ENCODE measurements around the gene TENT4B.
"Not testable (repeated sequence)": the region's sequence is repeated elsewhere in the genome, so short reads cannot be mapped to it uniquely, and the experiment has no call there.

Gene TENT4B

DNA sequence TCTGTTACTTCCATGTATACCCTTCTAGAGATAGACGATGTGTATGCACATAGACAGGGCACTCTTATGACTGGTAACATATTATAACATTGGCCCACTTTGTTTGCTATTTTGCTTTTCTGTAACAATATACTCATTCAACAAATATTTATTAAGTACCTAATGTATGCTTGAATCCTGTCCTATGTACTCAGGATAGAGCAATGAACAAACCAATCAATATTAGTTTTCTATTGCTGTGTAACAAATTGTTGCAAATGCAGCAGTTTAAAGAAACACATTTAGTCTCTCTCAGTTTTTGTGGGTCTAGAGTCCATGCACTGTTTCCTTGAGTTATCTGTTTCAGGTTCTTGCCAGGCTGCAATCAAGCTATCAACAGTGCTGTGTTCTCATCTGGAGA, 29.7 kb upstream of the TENT4B start:
- H3K27ac ChIP-seq (ENCODE audit: low read depth, low read length, poor library complexity, severe bottlenecking): no peak overlapping the region
- no peaks in the 10 kb centered on the region; the same call in 1 of the 2 replicates for H3K36me3 ChIP-seq (ENCODE audit: insufficient read depth, low read length)
- H3K4me3 ChIP-seq (ENCODE audit: low read depth, low read length, poor library complexity, severe bottlenecking): no peak overlapping the region
- no peaks in the 10 kb centered on the region for H4K20me1 ChIP-seq (ENCODE audit: insufficient read depth, low read length)
- H3K9me3 ChIP-seq (ENCODE audit: low read length): no peaks in the 10 kb centered on the region
- no peak overlapping the region for H3K9ac ChIP-seq (ENCODE audit: low read length)
- TF ChIP-seq EZH2 (IDR thresholded peaks at IDR 0.05; ENCODE audit: borderline replicate concordance, low read length): no peak
- TF ChIP-seq, protein P1, sequence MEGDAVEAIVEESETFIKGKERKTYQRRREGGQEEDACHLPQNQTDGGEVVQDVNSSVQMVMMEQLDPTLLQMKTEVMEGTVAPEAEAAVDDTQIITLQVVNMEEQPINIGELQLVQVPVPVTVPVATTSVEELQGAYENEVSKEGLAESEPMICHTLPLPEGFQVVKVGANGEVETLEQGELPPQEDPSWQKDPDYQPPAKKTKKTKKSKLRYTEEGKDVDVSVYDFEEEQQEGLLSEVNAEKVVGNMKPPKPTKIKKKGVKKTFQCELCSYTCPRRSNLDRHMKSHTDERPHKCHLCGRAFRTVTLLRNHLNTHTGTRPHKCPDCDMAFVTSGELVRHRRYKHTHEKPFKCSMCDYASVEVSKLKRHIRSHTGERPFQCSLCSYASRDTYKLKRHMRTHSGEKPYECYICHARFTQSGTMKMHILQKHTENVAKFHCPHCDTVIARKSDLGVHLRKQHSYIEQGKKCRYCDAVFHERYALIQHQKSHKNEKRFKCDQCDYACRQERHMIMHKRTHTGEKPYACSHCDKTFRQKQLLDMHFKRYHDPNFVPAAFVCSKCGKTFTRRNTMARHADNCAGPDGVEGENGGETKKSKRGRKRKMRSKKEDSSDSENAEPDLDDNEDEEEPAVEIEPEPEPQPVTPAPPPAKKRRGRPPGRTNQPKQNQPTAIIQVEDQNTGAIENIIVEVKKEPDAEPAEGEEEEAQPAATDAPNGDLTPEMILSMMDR (IDR thresholded peaks at IDR 0.05; ENCODE audit: low read length): no peak
- H3K9me2 ChIP-seq (ENCODE audit: low read depth, low read length): no peaks in the 10 kb centered on the region
- no peak overlapping the region for H3K4me2 ChIP-seq (ENCODE audit: low read length)
- H3K79me2 ChIP-seq (ENCODE audit: insufficient read depth, low read length): no peaks in the 10 kb centered on the region
- no peaks in the 10 kb centered on the region for H3K27me3 ChIP-seq (ENCODE audit: insufficient read depth, low read length)
- no peaks in the 10 kb centered on the region for H3F3A ChIP-seq (ENCODE audit: insufficient read depth, low read length)
- H2AFZ ChIP-seq (ENCODE audit: low read length): no peak overlapping the region
- peaks cover 10% of the 10 kb centered on the region for H3K4me1 ChIP-seq (ENCODE audit: insufficient read depth, low read length, severe bottlenecking)

GRCh38 chr16:50124769-50125168, 28.3 kb upstream of the TENT4B start:
- no peak overlapping the region for H3K27ac ChIP-seq (ENCODE audit: low read depth, low read length, poor library complexity, severe bottlenecking)

DNA sequence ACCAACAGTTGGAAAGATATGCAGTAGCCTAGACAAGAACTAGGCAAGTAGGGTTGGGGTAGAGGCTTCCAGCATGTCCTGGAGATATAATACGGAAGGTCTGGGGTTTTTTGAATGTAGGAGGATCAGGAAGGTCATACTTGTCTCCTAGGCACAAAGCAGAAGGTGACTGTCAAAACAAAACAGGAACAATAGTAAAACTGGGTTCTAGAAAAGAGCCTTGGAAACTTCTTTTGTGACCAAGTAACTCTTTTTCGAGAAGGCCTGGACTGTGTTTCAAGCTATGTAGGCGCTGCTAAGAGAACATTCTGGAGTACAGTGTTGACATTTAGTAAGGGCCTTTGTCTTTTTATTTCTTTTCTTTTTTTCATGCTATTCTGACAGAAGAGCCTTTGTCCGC, 26.9 kb upstream of the TENT4B start:
- Histone ChIP-seq H3K4me2 (ENCODE audit: low read length) (no peak overlapping the region), H3K27me3 (ENCODE audit: insufficient read depth, low read length) (no peaks in the 10 kb centered on the region), H3K9me2 (ENCODE audit: low read depth, low read length) (no peaks in the 10 kb centered on the region), H3K36me3 (ENCODE audit: insufficient read depth, low read length) (no peaks in the 10 kb centered on the region; the same call in 1 of the 2 replicates), H3K79me2 (ENCODE audit: insufficient read depth, low read length) (no peaks in the 10 kb centered on the region), H3F3A (ENCODE audit: insufficient read depth, low read length) (no peaks in the 10 kb centered on the region), H2AFZ (ENCODE audit: low read length) (no peak overlapping the region), H3K27ac (ENCODE audit: low read depth, low read length, poor library complexity, severe bottlenecking) (no peak overlapping the region), H4K20me1 (ENCODE audit: insufficient read depth, low read length) (no peaks in the 10 kb centered on the region), H3K4me3 (ENCODE audit: low read depth, low read length, poor library complexity, severe bottlenecking) (no peak overlapping the region), H3K9ac (ENCODE audit: low read length) (no peak overlapping the region), H3K4me1 (ENCODE audit: insufficient read depth, low read length, severe bottlenecking) (peaks cover 10% of the 10 kb centered on the region), H3K9me3 (ENCODE audit: low read length) (no peaks in the 10 kb centered on the region)
- TF ChIP-seq, protein P1 (IDR thresholded peaks at IDR 0.05; ENCODE audit: low read length): no peak
- no peak for TF ChIP-seq EZH2 (IDR thresholded peaks at IDR 0.05; ENCODE audit: borderline replicate concordance, low read length)

More at GRCh38 chr16:50124769-50125168, 28.3 kb upstream of the TENT4B start:
- Histone ChIP-seq H3K9ac (ENCODE audit: low read length) (no peak overlapping the region), H3K27me3 (ENCODE audit: insufficient read depth, low read length) (no peaks in the 10 kb centered on the region), H3F3A (ENCODE audit: insufficient read depth, low read length) (no peaks in the 10 kb centered on the region), H3K9me2 (ENCODE audit: low read depth, low read length) (no peaks in the 10 kb centered on the region), H3K4me2 (ENCODE audit: low read length) (no peak overlapping the region), H3K36me3 (ENCODE audit: insufficient read depth, low read length) (no peaks in the 10 kb centered on the region; the same call in 1 of the 2 replicates), H3K79me2 (ENCODE audit: insufficient read depth, low read length) (no peaks in the 10 kb centered on the region), H3K4me3 (ENCODE audit: low read depth, low read length, poor library complexity, severe bottlenecking) (no peak overlapping the region), H3K4me1 (ENCODE audit: insufficient read depth, low read length, severe bottlenecking) (peaks cover 10% of the 10 kb centered on the region), H4K20me1 (ENCODE audit: insufficient read depth, low read length) (no peaks in the 10 kb centered on the region), H3K9me3 (ENCODE audit: low read length) (no peaks in the 10 kb centered on the region), H2AFZ (ENCODE audit: low read length) (no peak overlapping the region)
- TF ChIP-seq, protein P1 (IDR thresholded peaks at IDR 0.05; ENCODE audit: low read length): no peak
- TF ChIP-seq EZH2 (IDR thresholded peaks at IDR 0.05; ENCODE audit: borderline replicate concordance, low read length): no peak

DNA sequence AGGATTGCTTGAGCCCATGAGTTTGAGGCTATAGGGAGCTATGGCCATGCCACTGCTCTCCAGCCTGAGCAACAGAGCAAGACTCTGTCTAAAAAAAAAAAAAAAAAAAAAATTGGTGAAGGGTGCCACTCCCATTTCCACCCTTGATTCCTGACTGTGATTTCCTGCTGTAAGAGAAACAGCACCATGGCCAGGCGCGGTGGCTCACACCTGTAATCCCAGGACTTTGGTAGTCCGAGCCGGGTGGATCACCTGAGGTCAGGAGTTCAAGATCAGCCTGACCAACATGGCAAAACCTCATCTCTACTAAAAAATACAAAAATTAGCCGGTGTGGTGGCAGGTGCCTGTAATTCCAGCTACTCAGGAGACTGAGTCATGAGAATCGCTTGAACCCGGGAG, 20.5 kb upstream of the TENT4B start:
- not testable (repeated sequence) for H2AFZ ChIP-seq (ENCODE audit: low read length); H3K4me2 ChIP-seq (ENCODE audit: low read length); H3K4me1 ChIP-seq (ENCODE audit: insufficient read depth, low read length, severe bottlenecking); H3K36me3 ChIP-seq (ENCODE audit: insufficient read depth, low read length); H3K9me3 ChIP-seq (ENCODE audit: low read length); H4K20me1 ChIP-seq (ENCODE audit: insufficient read depth, low read length); H3K4me3 ChIP-seq (ENCODE audit: low read depth, low read length, poor library complexity, severe bottlenecking); H3K27ac ChIP-seq (ENCODE audit: low read depth, low read length, poor library complexity, severe bottlenecking); H3F3A ChIP-seq (ENCODE audit: insufficient read depth, low read length); H3K9me2 ChIP-seq (ENCODE audit: low read depth, low read length); H3K79me2 ChIP-seq (ENCODE audit: insufficient read depth, low read length); H3K27me3 ChIP-seq (ENCODE audit: insufficient read depth, low read length); H3K9ac ChIP-seq (ENCODE audit: low read length)

All from OCI-LY1 (cell line).